Ishikawa (cell line): ENCODE results near the gene EVI5L.

Experiments
- CEBPB ChIP-seq: IDR thresholded peaks from 2 replicates; pipeline ENCODE4 v1.6.1; 2012
- CREB1 ChIP-seq: IDR thresholded peaks from 2 replicates; pipeline ENCODE4 v1.6.1; 2012; ENCODE audit warnings: low read depth
- EGR1 ChIP-seq: IDR thresholded peaks from 2 replicates; pipeline ENCODE4 v1.6.1; 2012
- EP300 ChIP-seq: IDR thresholded peaks from 2 replicates; pipeline ENCODE4 v1.6.1; 2012; ENCODE audit warnings: borderline replicate concordance
- FOXM1 ChIP-seq: IDR thresholded peaks from 2 replicates; pipeline ENCODE4 v1.6.1; 2012; ENCODE audit warnings: low read depth, borderline replicate concordance
- MAX ChIP-seq: IDR thresholded peaks from 2 replicates; pipeline ENCODE4 v1.6.1; 2012
- NFIC ChIP-seq: IDR thresholded peaks from 2 replicates; pipeline ENCODE4 v1.6.1; 2012
- RAD21 ChIP-seq: IDR thresholded peaks from 2 replicates; pipeline ENCODE4 v1.6.1; 2012; ENCODE audit warnings: low read depth
- REST ChIP-seq: IDR thresholded peaks from 2 replicates; pipeline ENCODE4 v1.6.1; 2012; ENCODE audit warnings: low read depth, mild to moderate bottlenecking
- TAF1 ChIP-seq: IDR thresholded peaks from 2 replicates; pipeline ENCODE4 v1.6.1; 2012; ENCODE audit warnings: low read depth, mild to moderate bottlenecking
- TCF12 ChIP-seq: IDR thresholded peaks from 2 replicates; pipeline ENCODE4 v1.6.1; 2012; ENCODE audit warnings: low read depth
- TEAD4 ChIP-seq: IDR thresholded peaks from 2 replicates; pipeline ENCODE4 v1.6.1; 2012
- USF1 ChIP-seq: IDR thresholded peaks from 2 replicates; pipeline ENCODE4 v1.6.1; 2012
- YY1 ChIP-seq: IDR thresholded peaks from 2 replicates; pipeline ENCODE4 v1.6.1; 2012; ENCODE audit warnings: low read depth
- ZBTB7A ChIP-seq: IDR thresholded peaks from 2 replicates; pipeline ENCODE4 v1.6.1; 2012; ENCODE audit warnings: low read depth

The EVI5L gene

GRCh38 chr19:7860714-7861618 lies 30.9 kb downstream of the EVI5L start:
- TF ChIP-seq CEBPB (no peak), EGR1 (no peak), CREB1 (no peak), RAD21 (no peak), YY1 (no peak), EP300 (no peak), TAF1 (no peak), FOXM1 (no peak), USF1 (no peak), NFIC (no peak), REST (no peak), ZBTB7A (no peak), TCF12 (no peak), MAX (no peak), TEAD4 (no peak)

- TF ChIP-seq RAD21, result no peak
- TF ChIP-seq ZBTB7A, result no peak
- TF ChIP-seq EGR1, result no peak
- TF ChIP-seq CREB1, result no peak
- TF ChIP-seq REST, result no peak
- TF ChIP-seq TEAD4, result no peak
- TF ChIP-seq FOXM1, result no peak
- TF ChIP-seq TAF1, result no peak
These were observed 31.8 kb downstream of the EVI5L start for GRCh38 chr19:7861619-7862412.

GRCh38 chr19:7862413-7862951 lies 32.5 kb downstream of the EVI5L start:
- TF ChIP-seq ZBTB7A (no peak; the same call in 1 of the 2 replicates), TCF12 (no peak), CEBPB (no peak)

- TF ChIP-seq RAD21, result no peak
- no peak for TF ChIP-seq TCF12
- no peak for TF ChIP-seq ZBTB7A
- no peak for TF ChIP-seq EGR1
- no peak for TF ChIP-seq TEAD4
- no peak for TF ChIP-seq FOXM1
- no peak for TF ChIP-seq MAX
- no peak for TF ChIP-seq EP300
- TF ChIP-seq USF1, result no peak
- no peak for TF ChIP-seq REST
- no peak for TF ChIP-seq TAF1
- no peak for TF ChIP-seq NFIC
- no peak for TF ChIP-seq CEBPB
- no peak for TF ChIP-seq YY1
- no peak for TF ChIP-seq CREB1
These were observed 33.3 kb downstream of the EVI5L start for GRCh38 chr19:7863157-7863970.
